PC-9 (cell line): ENCODE results near the gene TREML4.

ENCODE experiments used
- CTCF ChIP-seq: fragments of 200-600 bp; sonication (generic); conservative IDR thresholded peaks from 2 replicates; pipeline ENCODE4 v1.6.1; 2017; ENCODE audit warnings: mixed run types, antibody characterized with exemption, mild to moderate bottlenecking, moderate library complexity
- EZH2 ChIP-seq: fragments of 200-600 bp; sonication (generic); IDR thresholded peaks from 2 replicates; pipeline ENCODE4 v1.8.0; 2017; ENCODE audit warnings: antibody characterized with exemption, low read depth

GRCh38 chr6:41215777-41216176, 12.4 kb upstream of the TREML4 start:
- no peak for TF ChIP-seq CTCF
- no peak for TF ChIP-seq EZH2
